Peyer's patch (tissue), 4 donors: ENCODE data around the gene CCDC71L. TPM values are rescaled to one million over a fixed set of nuclear protein-coding genes. Genes with fewer than 3 reads are reported as not detected.
A peak's percentile ranks its signal among the peaks of the same experiment; 100 is the strongest.
"Not testable (repeated sequence)": the region's sequence is repeated elsewhere in the genome, so short reads cannot be mapped to it uniquely, and the experiment has no call there.

Experiments
- DNase-seq, 3 donors: peaks; one replicate each; pipeline ENCODE4 v3.0.0-alpha.2; 2017 to 2019
- H3K27ac ChIP-seq, 4 donors: fragments of 200-600 bp; sonication (generic); one replicate each; pipeline ENCODE4 v1.5.1; 2016 to 2019
- H3K27me3 ChIP-seq, 2 donors: fragments of 200-600 bp; sonication (generic); one replicate each; pipeline ENCODE4 v1.5.1; 2019
- H3K36me3 ChIP-seq, 3 donors: fragments of 200-600 bp; sonication (generic); one replicate each; pipeline ENCODE4 v1.5.1; 2016 to 2019
- H3K4me1 ChIP-seq, 4 donors: fragments of 200-600 bp; sonication (generic); one replicate each; pipeline ENCODE4 v1.5.1; 2016 to 2019
- H3K4me3 ChIP-seq, 4 donors: fragments of 200-600 bp; sonication (generic); 1 replicate in 3 of 4; 2 replicates in 1 of 4; pipeline ENCODE4 v1.5.1; 2016 to 2019; ENCODE audit warnings: mild to moderate bottlenecking in 1 of 4
- H3K9me3 ChIP-seq, 4 donors: fragments of 200-600 bp; sonication (generic); one replicate each; pipeline ENCODE4 v1.5.1; 2016 to 2019; ENCODE audit warnings: mild to moderate bottlenecking in 1 of 4
- POLR2A ChIP-seq, 2 donors: fragments of 450-650 bp; IDR thresholded peaks; one replicate each; pipeline ENCODE4 v1.5.1; 2017; ENCODE audit warnings: antibody characterized with exemption in 2 of 2, mild to moderate bottlenecking in 2 of 2, moderate library complexity in 2 of 2
- total RNA-seq, 4 donors: library from RNA; depleted of rRNA; stranded (reverse); fragments of >200 nt; gene quantifications; one replicate each; pipeline ENCODE4 v1.1.0, GENCODE V29; 2016
- TF ChIP-seq, protein P1 (sequence below), 6 experiments: fragments of 450-650 bp in 4 of 6; fragments of 200-600 bp in 2 of 6; sonication (generic) in 1 of 6; IDR thresholded peaks; one replicate each; pipeline ENCODE4 v1.5.1; 2017 to 2019; ENCODE audit warnings: antibody characterized with exemption in 6 of 6, mild to moderate bottlenecking in 3 of 6, moderate library complexity in 1 of 6

The CCDC71L gene
- total RNA-seq, 4 donors from 2014 or later: 20.3 to 33.8 (median 23.8) TPM

DNA sequence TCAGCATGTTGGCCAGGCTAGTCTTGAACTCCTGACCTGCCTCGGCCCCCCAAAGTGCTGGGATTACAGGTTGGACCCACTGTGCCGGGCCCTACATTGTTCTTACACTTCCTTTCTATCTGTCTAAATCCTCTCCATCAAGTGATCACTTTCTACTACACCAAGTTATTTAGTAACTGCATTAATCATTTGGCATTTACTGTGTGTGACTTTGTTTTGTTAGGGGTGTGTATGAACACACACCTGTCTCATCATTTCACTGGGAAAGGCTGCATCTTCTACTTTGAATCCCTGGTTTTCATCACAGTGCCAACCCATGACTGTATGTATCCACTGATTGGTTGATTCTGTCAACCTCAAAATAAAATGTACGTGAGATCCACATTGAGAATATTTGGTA, 23.0 kb upstream of the CCDC71L start:
- no peak for TF ChIP-seq POLR2A (IDR thresholded peaks at IDR 0.05)
- TF ChIP-seq, protein P1, sequence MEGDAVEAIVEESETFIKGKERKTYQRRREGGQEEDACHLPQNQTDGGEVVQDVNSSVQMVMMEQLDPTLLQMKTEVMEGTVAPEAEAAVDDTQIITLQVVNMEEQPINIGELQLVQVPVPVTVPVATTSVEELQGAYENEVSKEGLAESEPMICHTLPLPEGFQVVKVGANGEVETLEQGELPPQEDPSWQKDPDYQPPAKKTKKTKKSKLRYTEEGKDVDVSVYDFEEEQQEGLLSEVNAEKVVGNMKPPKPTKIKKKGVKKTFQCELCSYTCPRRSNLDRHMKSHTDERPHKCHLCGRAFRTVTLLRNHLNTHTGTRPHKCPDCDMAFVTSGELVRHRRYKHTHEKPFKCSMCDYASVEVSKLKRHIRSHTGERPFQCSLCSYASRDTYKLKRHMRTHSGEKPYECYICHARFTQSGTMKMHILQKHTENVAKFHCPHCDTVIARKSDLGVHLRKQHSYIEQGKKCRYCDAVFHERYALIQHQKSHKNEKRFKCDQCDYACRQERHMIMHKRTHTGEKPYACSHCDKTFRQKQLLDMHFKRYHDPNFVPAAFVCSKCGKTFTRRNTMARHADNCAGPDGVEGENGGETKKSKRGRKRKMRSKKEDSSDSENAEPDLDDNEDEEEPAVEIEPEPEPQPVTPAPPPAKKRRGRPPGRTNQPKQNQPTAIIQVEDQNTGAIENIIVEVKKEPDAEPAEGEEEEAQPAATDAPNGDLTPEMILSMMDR (IDR thresholded peaks at IDR 0.05): no peak
- Histone ChIP-seq H3K27me3 (no peaks in the 10 kb centered on the region), H3K4me3 (no peak overlapping the region), H3K27ac (no peak overlapping the region), H3K36me3 (no peaks in the 10 kb centered on the region), H3K9me3 (no peaks in the 10 kb centered on the region), H3K4me1 (no peaks in the 10 kb centered on the region)
- DNase-seq: no peak

DNA sequence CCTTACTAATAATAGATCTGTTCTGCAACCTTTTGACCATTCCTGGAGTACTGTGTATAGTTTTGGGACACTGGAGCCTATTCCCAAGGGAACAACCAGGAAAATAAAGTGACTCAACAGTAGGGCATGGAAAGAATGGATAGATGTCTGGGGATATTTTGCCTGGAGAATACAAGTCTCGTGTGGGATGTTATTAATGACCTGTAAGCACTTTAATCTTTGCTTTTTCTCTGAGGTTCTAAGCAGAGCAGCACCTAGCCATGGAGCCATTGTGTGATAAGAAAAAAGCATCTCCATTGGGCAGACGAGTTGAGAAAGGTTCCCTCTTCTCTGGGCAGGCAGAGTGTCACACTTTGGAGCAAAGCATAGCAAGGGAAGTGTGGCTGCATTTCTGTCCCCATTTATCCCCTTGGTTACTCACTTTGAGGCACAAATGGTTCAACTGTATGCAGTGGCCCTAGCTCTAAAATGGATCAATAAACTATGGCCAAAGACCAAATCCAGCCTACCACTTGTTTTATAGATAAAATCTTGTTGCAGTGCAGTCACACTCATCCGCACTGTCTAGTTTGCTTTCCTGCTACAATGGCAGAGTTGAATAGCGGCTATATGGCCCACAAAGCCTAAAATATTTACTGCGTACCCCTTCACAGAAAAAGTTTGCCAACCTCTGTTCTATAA, 21.0 kb upstream of the CCDC71L start:
- Histone ChIP-seq H3K4me1 (no peaks in the 10 kb centered on the region), H3K9me3 (no peaks in the 10 kb centered on the region), H3K27ac (no peak overlapping the region), H3K4me3 (no peak overlapping the region), H3K27me3 (no peaks in the 10 kb centered on the region), H3K36me3 (no peaks in the 10 kb centered on the region)
- TF ChIP-seq, protein P1 (IDR thresholded peaks at IDR 0.05): no peak
- TF ChIP-seq POLR2A (IDR thresholded peaks at IDR 0.05): no peak
- DNase-seq: no peak

DNA sequence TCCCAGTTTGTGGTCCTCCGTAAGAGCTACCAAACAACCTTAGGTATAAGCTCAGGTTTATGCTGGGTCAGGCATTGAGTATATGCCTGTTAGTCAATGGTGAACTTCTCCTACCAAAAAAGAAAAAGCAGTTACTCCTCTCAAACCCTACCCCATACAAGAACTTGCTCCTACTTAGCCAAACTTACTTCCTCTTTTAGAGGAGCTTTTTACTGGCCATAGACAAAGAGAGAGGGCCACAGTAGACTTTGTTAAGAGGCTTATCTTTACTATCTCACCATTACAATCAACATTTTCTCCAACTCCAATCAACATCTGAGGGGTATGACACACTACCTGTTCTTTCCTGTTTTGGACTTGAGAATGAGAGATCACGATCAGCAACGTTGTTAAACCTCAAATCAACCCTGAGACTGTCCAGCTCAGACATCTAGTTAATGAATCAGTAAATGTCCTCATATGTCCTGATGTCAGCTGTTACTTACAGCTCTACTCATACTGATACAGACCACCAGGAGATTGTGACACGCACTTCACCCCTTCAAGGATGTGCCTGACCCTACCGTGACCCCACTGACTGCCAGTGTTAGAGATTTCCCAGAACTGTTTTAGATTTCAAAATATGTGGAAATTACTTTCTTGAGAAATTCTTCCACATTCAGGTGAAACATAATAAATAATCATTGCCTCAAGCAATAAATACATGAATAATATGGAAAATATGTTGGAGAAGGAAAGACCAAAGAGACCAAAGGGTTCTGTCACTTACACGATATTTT, 18.4 kb upstream of the CCDC71L start:
- H3K4me3 ChIP-seq: no peak overlapping the region
- H3K27me3 ChIP-seq: no peaks in the 10 kb centered on the region
- H3K27ac ChIP-seq: peak overlapping the region in 1 of 4 donors; percentile 17
- H3K36me3 ChIP-seq: no peaks in the 10 kb centered on the region
- H3K4me1 ChIP-seq: no peaks in the 10 kb centered on the region
- DNase-seq: no peak
- TF ChIP-seq POLR2A (IDR thresholded peaks at IDR 0.05): no peak
- TF ChIP-seq, protein P1 (IDR thresholded peaks at IDR 0.05): no peak
- no peaks in the 10 kb centered on the region for H3K9me3 ChIP-seq

DNA sequence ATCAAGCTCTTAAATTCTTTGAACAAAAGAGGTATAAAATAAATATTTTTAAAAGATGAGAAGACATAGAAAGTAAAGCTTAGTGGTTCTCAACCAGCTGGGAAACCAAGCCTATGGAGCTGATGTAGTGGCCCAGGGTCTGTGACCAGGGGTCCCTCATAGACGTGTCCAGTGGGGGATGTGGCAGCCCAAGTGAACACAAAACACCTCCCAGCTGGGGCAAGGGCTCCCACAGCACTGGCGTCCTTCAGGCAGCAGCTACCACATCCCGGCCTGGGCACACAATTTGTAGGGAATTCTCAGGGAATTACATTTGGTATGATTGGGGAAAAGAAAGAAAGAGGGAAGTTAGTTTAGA, 17.8 kb upstream of the CCDC71L start:
- H3K9me3 ChIP-seq: no peaks in the 10 kb centered on the region
- TF ChIP-seq, protein P1 (IDR thresholded peaks at IDR 0.05): no peak
- TF ChIP-seq POLR2A (IDR thresholded peaks at IDR 0.05): no peak
- H3K4me1 ChIP-seq: no peaks in the 10 kb centered on the region
- no peaks in the 10 kb centered on the region for H3K36me3 ChIP-seq
- H3K27ac ChIP-seq: peak overlapping the region in 1 of 4 donors; percentile 17
- H3K4me3 ChIP-seq: no peak overlapping the region
- DNase-seq: no peak
- H3K27me3 ChIP-seq: no peaks in the 10 kb centered on the region

DNA sequence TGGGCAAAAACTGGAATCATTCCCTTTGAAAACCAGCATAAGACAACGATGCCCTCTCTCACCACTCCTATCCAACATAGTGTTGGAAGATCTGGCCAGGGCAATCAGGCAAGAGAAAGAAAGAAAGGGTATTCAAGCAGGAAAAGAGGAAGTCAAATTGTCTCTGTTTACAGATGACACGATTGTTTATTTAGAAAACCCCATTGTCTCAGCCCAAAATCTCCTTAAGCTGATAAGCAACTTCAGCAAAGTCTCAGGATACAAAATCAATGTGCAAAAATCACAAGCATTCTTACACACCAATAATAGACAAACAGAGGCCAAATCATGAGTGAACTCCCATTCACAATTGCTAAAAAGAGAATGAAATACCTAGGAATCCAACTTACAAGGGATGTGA, 15.5 kb upstream of the CCDC71L start:
- not testable (repeated sequence) for H3K27ac ChIP-seq, DNase-seq, H3K36me3 ChIP-seq, H3K4me3 ChIP-seq, H3K27me3 ChIP-seq, H3K9me3 ChIP-seq, H3K4me1 ChIP-seq

DNA sequence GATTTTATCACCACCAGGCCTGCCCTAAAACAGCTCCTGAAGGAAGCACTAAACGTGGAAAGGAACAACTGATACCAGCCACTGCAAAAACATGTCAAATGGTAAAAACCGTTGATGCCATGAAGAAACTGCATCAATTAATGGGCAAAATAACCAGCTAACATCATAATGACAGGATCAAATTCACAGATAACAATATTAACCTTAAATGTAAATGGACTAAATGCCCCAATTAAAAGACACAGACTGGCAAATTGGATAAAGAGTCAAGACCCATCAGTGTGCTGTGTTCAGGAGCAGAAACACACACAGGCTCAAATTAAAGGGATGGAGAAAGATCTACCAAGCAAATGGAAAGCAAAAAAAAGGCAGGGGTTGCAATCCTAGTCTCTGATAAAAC, 12.7 kb upstream of the CCDC71L start:
- not testable (repeated sequence) for H3K4me1 ChIP-seq, DNase-seq, H3K27ac ChIP-seq, H3K36me3 ChIP-seq, H3K9me3 ChIP-seq, H3K27me3 ChIP-seq, H3K4me3 ChIP-seq

DNA sequence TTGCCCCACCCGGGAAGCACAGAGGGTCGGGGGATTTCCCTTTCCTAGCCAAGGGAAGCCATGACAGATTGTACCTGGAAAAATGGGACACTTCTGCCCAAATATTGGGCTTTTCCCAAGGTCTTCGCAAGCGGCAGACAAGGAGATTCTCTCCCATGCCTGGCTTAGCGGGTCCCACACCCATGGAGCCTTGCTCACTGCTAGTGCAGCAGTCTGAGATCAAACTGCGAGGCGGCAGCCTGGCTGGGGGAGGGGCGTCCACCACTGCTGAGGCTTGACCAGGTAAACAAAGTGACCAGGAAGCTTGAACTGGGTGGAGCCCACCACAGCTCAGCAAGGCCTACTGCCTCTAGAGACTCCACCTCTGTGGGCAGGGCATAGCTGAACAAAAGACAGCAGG, 11.0 kb upstream of the CCDC71L start:
- H3K27me3 ChIP-seq, H3K4me1 ChIP-seq, H3K27ac ChIP-seq, DNase-seq, H3K9me3 ChIP-seq, H3K36me3 ChIP-seq, H3K4me3 ChIP-seq: not testable (repeated sequence)
